GM19438 (cell line): Measurements from ENCODE around the gene CLDN8.

Experiments used
- ATAC-seq: cut with Tn5 transposase; IDR thresholded peaks from one replicate; pipeline ENCODE4 v1.9.1; 2021; ENCODE audit warnings: low read depth; ENCODE audit not compliant: unreplicated experiment

Gene CLDN8

DNA sequence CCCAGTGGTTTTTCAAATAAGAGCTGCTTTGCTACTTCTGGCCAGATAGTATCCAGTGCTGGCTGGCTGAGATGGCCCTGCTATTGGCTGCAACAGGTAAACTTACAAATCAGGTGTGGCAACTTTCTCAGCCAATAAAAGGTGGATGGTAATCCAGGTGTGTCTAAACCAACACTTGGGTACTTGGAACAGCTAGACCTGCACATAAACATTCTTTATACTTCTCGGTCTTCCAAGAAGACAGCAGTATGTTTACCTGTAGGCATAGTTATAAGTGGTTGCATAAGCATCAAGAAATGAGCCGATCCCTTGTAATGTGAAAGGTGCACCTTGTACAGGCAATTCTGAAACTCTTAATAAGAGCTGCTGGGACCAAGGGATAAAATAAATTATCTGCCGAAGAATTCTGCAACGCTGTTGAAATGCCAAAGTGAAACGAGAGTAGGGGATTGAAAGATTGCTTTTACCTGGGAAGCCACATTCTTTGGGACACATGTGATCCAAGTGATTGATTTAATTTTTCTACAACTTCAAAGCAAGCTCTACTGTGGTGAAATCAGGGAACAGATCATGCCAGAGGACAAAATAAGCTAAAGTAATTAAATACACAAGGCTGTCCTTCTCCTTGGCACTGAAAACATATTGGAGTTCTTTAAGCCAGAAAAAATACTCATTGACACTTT lies at the start of gene CLDN8:
TSS of gene CLDN8 (minus strand) at position 57 of the 683 bp plus-strand sequence. CDS start 172 bp downstream, outside the sequence.
- ATAC-seq: no peak

DNA sequence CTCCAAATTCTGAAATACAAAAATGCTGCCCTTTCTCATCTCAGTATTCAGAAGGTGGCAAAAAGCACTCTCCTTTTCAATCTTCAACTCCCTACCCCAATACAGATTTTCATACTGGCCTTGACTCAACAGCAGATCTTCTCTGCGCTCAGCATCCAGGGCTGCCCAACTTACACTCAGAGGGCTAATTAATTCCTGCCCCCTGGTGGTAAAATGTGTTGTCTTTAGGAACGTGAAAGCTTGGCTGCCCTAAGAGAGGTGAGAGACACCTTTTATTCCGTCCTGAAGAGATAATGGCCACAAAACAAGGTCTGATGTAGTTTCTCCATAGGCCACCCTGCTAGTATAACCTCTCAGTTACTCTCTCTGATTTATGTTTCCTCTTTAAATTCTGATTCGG lies 41.9 kb upstream of the CLDN8 start:
- ATAC-seq: no peak

DNA sequence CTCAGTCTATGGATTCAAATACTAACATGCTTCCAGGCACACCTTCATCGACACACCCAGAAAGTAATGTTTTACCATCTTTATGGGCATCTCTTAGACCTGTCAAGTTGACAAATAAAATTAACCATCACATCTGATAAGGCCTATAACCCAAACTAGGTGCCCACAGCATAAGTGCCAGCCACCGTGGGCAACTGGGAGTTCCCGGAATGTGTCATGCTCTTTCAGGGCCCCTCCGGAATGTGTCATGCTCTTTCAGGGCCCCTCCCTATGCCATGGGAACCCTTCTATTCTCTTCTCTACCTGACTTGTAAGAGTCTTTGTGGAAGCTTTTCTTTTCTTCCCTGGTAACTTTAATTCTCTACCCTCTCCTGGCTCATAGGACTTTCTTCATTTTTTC lies 40.2 kb upstream of the CLDN8 start:
- ATAC-seq: no peak

DNA sequence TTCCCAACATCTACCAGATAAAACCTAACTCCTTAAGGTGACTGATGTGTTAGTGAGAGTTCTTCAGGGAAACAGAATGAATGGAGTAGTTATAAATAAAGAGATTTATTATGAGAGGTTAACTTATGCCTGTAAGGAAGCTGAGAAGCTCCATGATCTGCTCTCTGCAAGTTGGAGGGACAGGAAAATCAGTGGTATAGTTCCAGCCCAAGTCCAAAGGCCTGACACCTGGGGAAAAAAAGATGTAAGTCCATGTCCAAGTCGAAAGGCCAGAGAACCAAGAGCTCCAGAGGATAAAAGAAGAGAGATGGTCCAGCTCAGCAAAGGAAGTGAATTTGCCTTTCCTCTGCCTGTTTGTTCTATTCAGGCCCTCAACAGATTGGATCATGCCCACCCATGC lies 39.8 kb upstream of the CLDN8 start:
- ATAC-seq: no peak

DNA sequence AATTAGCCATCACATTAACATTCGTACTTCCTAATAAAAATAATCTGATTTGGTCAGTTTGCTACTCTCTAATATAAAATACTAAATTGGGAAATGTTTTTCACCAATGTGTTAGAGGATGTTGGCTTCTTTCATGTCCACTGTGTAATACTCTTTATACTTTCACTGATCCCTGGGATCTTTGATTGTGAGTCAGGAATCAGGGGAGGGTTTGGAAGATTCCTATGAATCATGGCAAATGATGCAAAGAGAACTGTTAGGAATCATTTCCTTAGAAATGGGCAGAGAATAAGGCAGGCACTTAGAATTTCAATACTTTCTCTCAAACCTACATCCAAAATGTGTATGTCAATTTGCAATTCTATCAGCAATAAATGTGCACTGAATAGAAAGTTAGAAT lies 35.9 kb upstream of the CLDN8 start:
- no peak for ATAC-seq

DNA sequence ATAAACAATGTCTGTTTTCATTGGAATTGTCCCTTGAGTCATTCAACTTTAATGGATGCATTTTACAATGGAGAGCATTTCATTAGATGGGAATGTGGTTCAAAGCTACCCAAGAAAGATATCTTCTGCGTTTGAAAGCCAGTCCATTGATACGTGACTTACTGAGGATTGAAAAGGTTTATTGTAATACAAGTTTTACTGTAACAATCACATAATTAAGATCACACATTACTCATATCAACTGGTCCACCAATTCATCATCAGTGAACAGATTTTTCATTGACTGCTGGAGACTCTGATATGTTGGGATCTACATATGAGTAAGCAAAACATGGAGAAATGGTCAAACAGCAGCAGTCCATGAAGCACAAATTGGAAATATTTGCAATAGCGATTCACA lies 34.0 kb upstream of the CLDN8 start:
- ATAC-seq: no peak

DNA sequence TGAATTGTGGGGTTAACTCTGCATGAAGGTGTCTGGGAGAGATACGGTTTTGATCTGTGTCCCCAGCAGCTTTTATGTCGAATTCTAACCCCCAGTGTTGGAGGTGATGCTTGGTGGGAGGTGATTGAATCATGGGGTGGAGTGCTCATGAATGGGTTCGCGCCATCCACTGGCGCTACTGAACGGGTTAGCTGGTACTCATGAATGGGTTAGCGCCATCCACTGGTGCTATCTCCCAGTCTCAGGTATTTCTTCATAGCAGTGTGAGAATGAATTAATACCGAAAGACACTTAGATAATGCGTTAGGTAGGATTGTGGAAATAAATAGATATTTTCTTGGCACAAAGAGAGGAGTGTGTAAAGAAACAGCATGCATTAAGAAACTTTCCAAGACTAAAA lies 32.9 kb upstream of the CLDN8 start:
- no peak for ATAC-seq

DNA sequence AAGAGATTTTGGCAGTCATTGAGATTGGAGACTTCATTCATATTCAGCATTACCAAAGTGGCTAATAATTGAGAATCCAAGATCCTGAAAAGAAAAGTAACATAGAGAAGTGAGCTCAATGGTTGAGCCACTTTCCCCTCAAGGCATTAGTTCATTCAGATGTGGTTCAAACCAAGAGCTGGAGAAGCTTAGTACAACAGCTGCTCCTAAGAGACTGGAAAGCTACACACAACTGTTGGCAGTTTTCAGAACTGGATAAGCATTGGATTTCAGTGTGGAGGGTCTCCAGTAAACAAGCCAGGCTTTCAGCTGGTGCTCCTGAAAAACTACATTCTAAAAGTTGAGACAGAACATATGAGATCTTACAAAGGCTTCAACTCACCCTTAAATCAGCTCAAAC lies 29.2 kb upstream of the CLDN8 start:
- ATAC-seq: no peak

DNA sequence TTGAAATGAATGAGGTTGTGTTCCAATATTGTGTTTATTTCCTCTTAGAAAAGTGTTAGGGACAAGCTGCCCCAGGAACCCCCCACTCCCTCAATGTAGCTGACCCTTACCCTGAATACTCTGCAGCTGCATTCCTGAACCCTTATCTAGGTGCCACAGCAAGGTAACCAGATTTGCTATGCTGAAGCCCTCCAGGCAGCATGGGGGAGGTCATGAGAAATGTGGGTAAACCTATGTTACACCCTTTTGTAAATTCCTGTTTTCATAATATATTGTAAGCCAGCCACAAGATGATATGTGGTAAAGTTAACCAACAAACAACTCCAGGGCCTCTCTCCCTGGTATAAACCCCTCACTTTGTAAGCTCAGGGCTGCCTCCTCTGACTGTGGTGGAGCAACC lies 27.8 kb upstream of the CLDN8 start:
- ATAC-seq: no peak

DNA sequence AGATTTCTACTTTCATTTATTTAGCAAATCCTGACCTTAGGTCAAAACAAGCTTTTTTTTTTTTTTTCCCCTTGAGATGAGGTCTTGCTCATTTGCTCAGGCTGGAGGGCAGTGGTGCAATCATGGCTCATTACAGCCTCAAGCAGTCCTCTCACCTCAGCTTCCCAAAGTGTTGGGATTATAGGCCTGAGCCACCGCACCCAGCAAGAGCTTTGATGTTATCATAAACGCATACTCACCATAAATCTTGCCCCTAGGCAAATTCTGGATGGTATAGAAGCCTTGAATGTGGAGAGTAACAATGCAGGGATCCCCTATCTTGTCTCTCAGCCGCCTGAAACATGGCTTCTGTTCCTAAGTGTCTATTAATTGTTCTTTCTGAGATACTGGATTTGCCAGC lies 24.8 kb upstream of the CLDN8 start:
- no peak for ATAC-seq

DNA sequence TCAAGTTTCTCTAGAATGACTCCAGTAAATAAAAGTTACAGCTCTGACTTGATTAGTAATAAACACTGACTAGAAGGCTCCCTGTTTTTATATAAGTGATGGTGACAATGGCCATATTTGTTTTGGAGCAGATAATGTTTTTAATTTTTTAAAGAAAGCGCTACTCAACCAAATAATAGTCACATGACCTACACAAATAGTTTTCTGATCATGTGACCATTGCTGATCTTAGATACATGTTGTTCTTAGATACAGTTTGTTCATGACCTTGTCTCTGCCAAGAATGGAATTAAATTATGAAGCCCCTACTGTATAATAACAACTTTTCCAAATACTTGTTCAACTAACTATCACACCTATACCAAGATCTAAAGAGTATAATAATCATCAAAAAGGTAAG lies 22.3 kb upstream of the CLDN8 start:
- no peak for ATAC-seq

DNA sequence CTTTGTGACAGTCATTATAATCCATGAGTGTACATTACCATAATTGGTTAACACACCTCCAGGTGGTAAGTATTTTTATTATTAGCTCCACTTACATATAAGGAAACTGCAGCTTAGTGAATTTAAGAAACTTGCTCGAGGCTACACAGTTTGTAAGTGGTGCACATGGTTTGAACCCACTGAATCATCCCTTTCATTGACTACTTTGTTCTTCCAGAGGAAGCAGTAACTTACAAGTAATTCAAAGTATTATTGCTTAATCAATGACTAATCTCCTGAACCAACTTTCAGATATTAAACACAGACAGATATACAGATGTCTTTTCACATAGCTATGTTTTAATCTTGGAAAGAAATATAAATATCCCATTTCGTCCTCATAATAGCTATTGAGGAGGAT lies 18.7 kb upstream of the CLDN8 start:
- ATAC-seq: no peak

DNA sequence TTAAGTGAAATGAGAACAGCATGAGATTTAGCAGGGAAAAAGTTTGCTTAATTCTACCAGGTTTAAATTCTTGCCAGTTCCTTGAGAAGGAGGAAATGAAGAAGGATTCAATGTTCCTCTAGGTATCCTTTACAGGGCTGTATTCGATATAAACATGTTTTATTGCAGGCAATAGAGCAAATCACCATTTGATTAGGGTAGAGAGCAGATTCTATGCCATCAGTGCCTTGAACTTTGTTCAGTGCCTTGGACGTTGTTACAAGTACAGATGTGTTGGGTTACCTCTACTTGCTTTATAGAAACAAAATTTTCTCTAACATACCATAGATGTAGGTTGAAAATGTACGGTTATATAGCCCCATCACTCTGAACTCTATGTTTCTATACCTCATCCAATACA lies 18.2 kb upstream of the CLDN8 start:
- ATAC-seq: no peak

DNA sequence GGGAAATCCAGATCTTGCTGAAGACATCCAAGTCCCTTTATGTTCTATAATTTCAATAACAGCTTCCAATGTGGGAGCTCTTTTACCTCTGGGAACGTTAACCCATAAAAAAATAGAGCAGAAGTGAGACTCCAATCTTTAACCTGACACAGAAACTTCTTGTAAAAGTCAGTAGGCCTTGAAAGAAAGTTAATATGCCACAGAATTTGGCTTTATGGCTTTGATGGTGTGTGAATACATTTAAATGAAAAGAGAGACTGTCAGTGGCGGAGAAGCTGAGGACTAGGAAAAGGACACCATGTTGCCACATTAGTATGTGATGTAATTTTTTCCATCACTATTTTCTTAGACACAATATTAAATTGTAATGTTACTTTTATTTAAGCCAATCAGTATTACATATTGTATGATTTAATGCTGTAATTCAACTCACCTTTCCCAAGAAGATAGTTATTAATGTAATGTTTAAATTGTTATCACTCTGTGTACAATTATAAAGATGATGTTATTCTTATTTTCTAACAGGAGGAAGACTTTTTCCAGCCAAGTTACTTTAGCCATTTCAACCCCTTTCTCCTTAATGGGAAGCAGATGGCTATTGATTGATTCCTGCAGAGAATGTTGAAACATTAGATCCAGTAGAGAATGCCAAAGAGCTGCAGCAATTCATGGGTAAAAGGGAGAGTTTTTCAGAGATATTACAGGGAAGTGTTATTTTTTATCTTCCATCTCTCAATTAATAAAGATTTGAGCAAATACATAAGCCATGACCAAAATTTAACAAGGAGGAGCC lies 17.5 kb upstream of the CLDN8 start:
- no peak for ATAC-seq

DNA sequence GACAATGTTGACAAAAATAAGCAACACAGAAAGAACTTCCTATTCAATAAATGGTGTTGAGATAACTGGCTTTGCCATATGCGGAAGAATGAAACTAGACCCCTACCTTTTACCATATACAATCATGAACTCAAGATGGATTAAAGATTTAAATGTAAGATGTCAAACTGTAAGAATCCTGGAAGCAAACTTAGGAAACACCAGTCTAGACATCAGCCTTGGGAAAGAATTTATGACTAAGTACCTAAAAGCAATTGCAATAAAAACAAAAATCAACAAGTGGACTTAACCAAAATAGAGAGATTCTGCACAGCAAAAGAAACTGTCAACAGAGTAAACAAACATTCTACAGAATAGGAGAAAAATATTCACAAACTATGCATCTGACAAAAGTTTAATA lies 16.1 kb upstream of the CLDN8 start:
- no peak for ATAC-seq

DNA sequence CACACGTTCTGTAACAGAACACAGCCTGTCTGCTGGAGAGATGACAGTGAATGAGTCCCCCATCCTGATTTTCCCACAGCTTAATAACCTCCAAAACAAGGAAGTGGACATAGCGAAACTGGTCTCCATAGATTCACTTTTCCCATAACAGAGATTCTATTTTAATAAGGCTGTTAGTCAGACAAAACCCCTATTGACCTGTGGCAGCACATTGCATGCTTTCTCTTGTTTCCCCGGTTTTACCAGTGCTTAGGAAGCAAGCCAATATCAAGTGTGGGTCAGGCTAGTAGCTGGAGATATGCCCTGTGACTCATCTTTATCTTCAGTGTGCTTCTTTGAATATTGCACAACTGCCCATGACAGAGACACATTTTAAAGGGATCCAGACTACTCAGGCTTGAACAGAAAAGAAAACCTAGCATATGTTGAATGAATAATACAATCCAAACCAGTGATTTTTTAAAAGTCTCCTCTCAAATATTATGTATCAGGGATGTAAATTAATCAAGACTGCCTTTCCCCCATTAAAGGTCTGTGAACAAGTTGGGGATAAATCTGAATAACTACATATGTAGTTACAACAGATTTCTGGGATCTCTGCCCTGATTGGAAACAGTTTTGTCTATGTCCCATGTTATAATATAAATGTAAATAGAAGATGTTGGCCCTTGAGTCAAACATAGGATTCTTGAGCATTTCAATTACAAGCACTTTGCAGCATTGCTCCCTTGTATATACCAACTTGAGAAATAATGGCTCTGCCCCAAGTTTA lies 11.9 kb upstream of the CLDN8 start:
- no peak for ATAC-seq

DNA sequence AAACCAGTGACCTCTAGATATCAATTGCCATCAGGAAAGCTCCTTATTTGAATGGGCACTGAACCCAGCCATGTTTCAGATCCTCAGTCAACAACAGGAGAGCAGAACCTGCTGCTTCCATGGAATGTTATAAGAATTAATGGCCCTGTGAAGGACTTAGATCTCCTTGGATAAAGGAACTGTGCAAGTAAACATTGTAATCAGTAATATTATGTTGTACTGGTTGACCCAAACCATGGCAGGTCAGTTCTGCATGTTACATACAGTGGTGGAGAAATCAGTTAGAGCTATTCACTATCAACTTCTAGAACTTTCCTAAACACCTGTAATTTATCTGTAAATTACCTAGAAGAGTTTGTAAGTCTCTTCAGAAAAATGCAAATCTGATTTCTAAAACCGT lies 11.2 kb upstream of the CLDN8 start:
- no peak for ATAC-seq

DNA sequence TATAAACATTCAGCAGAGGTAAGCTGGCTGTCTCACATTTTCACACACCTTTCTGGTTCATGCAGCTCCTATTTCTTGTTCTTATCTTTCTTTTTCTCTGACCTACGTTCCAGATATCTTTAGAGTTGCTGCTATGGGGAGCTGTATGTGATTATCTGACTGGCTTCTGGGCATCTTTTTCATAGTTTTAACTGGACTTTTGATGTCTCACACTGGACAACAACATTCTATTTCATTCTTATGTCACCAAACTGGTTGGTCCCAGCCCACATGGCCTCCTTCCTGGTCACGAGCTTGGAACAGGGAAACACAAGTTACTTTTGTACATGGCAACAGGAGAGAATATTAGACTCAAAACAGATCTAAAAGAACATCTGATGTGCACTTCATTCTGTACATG lies 7.7 kb upstream of the CLDN8 start:
- ATAC-seq: no peak

DNA sequence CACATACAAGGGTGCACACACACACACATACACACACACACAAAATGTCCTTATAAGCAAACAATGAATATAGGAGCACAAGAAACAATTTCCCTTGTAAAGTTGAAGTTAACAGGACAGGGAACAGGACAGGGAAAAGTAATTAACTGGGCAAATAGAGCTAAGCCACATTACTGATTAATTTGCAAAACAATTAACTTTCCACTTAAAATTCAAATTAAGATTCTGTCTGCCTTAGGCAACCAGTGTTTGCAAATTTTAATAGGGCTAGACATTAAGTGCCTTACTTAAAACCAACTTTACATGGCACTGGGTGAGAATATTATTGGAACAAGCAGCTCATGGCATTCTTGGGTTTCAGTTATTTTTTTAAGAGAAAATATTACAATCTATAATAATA lies 6.8 kb upstream of the CLDN8 start:
- ATAC-seq: no peak

DNA sequence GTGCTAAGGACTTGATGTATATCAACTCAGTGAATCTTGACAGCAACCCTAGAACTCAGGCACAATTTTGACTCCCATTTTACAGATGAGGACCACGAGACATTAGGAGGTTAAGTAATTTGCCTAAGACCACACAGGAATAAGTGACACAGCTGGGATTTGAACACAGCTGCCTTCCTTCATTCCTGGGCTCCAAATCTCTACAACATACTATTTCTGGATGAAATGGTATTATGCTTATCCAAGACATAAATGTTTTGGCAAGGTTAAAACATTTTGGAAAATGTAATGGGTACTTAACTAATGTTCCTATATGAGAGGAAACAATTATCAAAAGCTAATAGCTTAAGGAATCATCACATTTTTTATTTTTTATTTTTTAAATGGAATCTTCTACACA lies 4.8 kb downstream of the CLDN8 start:
- no peak for ATAC-seq

DNA sequence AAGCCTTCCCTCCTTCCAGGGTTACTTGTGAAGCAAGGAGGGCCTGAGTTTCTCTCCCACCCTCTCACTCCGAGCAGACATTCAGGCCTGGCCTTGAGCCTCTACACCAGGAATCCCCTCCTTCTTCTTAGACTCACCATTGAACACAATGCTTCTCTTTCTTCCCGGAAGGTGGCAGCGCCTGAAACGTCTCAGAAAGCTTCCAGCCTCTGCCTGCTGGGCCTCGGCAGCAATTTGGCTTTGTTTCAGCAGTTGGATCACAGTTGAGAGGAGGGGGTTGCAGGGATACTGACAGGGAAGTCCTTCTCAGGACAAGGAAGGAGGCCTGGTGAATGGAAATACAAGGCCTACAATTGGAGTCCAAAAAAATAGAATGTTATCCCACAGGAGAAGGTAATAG lies 6.3 kb downstream of the CLDN8 start:
- no peak for ATAC-seq

DNA sequence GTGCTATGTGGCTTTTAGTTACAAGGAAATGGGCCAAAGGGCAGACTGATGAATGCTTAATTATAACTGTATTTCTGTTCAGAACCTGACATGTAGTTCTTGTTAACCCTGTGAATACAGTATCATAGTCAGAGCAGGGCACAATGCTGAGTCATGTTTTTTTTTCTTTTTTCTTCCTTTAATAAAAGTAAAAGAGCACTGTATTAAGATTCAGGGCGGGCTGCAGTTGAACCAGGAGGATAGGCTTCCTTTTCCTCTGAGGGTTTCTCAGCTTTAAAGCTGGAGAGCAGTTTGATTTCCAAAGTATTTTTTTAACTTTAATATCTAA lies 8.7 kb downstream of the CLDN8 start:
- ATAC-seq: no peak
